Measurements from ENCODE around the gene OR52I2.

DNA sequence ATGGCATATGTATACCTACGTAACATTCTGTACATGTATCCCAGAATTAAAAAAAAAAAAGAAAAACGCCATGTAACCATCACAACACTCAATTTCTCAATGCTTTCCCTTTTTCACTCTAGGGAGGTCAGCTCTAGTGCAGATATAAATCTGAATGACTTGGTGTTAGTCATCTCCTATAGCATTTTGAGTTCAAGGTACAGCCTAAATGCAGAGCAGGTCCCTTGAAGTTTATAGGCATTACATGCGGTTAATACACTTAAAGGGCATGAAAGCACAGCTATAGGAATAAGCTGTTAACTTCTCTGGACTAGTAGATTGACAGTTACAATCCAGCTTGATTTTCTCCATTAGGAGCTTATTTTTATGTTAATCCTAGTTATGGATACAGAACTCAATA, 16.2 kb upstream of the OR52I2 start:
- TF ChIP-seq, protein P1, sequence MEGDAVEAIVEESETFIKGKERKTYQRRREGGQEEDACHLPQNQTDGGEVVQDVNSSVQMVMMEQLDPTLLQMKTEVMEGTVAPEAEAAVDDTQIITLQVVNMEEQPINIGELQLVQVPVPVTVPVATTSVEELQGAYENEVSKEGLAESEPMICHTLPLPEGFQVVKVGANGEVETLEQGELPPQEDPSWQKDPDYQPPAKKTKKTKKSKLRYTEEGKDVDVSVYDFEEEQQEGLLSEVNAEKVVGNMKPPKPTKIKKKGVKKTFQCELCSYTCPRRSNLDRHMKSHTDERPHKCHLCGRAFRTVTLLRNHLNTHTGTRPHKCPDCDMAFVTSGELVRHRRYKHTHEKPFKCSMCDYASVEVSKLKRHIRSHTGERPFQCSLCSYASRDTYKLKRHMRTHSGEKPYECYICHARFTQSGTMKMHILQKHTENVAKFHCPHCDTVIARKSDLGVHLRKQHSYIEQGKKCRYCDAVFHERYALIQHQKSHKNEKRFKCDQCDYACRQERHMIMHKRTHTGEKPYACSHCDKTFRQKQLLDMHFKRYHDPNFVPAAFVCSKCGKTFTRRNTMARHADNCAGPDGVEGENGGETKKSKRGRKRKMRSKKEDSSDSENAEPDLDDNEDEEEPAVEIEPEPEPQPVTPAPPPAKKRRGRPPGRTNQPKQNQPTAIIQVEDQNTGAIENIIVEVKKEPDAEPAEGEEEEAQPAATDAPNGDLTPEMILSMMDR (conservative IDR thresholded peaks at IDR 0.05; ENCODE audit: low read length) = no peak
- TF ChIP-seq EZH2phosphoT487 (IDR thresholded peaks at IDR 0.05; ENCODE audit: borderline replicate concordance) = no peak

Measured in Loucy (cell line).